Neural progenitor cell (in vitro differentiated cells): Measurements from ENCODE around the gene SRSF8.
"Not testable (repeated sequence)": the region's sequence is repeated elsewhere in the genome, so short reads cannot be mapped to it uniquely, and the experiment has no call there.

Experiments used
- EZH2 ChIP-seq: fragments of 200-600 bp; sonication (generic); IDR thresholded peaks from 2 replicates; pipeline ENCODE4 v1.6.1; 2017; ENCODE audit warnings: antibody characterized with exemption, mild to moderate bottlenecking, moderate library complexity
- EZH2phosphoT487 ChIP-seq: fragments of 200-600 bp; sonication (generic); IDR thresholded peaks from 2 replicates; pipeline ENCODE4 v1.6.1; 2017; ENCODE audit warnings: antibody characterized with exemption
- TF ChIP-seq, protein P1 (sequence below): fragments of 200-600 bp; sonication (generic); IDR thresholded peaks from 2 replicates; pipeline ENCODE4 v1.5.1; 2017; ENCODE audit warnings: antibody characterized with exemption, mild to moderate bottlenecking

DNA sequence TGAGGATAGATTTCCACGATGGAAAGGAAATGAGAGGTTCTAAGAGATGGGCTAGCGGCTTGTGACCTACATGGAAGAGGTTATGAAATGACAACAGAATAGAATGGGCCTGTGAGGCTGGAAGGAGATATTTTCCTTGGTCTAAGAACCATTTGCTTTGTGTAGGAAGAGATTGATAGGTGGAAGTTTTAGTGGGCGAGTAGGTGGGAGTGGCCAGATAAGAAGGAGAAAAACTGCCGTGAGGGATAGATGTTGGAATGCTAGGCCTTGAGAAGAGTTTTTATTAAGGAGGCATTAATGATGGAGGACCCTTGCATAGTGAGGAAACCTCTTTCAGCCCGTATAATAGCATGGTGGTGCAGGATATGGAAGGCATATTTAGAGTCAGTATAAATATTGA, 45.3 kb upstream of the SRSF8 start:
- TF ChIP-seq, protein P1, sequence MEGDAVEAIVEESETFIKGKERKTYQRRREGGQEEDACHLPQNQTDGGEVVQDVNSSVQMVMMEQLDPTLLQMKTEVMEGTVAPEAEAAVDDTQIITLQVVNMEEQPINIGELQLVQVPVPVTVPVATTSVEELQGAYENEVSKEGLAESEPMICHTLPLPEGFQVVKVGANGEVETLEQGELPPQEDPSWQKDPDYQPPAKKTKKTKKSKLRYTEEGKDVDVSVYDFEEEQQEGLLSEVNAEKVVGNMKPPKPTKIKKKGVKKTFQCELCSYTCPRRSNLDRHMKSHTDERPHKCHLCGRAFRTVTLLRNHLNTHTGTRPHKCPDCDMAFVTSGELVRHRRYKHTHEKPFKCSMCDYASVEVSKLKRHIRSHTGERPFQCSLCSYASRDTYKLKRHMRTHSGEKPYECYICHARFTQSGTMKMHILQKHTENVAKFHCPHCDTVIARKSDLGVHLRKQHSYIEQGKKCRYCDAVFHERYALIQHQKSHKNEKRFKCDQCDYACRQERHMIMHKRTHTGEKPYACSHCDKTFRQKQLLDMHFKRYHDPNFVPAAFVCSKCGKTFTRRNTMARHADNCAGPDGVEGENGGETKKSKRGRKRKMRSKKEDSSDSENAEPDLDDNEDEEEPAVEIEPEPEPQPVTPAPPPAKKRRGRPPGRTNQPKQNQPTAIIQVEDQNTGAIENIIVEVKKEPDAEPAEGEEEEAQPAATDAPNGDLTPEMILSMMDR, result not testable (repeated sequence)
- TF ChIP-seq EZH2phosphoT487, EZH2: not testable (repeated sequence)
